HepG2 (cell line): ENCODE results near the gene TRIM36. TPM values are rescaled to one million over a fixed set of nuclear protein-coding genes. Genes with fewer than 3 reads are reported as not detected.

ENCODE experiments used
- ATAC-seq: fragments of 200-7000 bp; cut with Tn5 transposase; 3 replicates; pipeline ENCODE4 v1.9.1; 2020; ENCODE audit warnings: mild to moderate bottlenecking, moderate library complexity
- BruUV-seq: library from RNA; stranded (reverse); fragments of 400-500 nt; replicated peaks from 2 replicates; lab custom pipeline; 2021; lab: Mats Ljungman, UMichigan
- CTCF ChIA-PET: fragments of 300-600 bp; formaldehyde crosslinking; extraction: SDS; loops from one replicate; lab custom pipeline; 2021; ENCODE audit warnings: low total read pairs, inconsistent platforms, low intra/inter-chr PET ratio; lab: Yijun Ruan, JAX
- POLR2A ChIA-PET: fragments of 350-600 bp; sonication (Branson Sonifier 250); formaldehyde crosslinking; loops from one replicate; lab custom pipeline; 2020; ENCODE audit warnings: antibody characterized with exemption, inconsistent platforms; lab: Yijun Ruan, JAX
- DNase-seq: peaks from one replicate; pipeline ENCODE4 v3.0.0-alpha.2; 2015; ENCODE audit warnings: low spot score
- FAIRE-seq: peaks from 3 replicates; lab custom pipeline; 2011; peaks lifted over from hg19 to GRCh38; lab: Jason Lieb, UNC
- H2AFZ ChIP-seq: one replicate; pipeline ENCODE4 v1.6.1; 2011; ENCODE audit warnings: low read length, inconsistent platforms
- H3K27ac ChIP-seq: fragments of 300-600 bp; 3 replicates; pipeline ENCODE4 v1.8.0; 2011; ENCODE audit warnings: mixed run types, mild to moderate bottlenecking, mixed read lengths, low read length, inconsistent platforms; ENCODE audit not compliant: insufficient read depth; ENCODE audit errors: extremely low read length
- H3K27me3 ChIP-seq, 2 experiments: fragments of 200-600 bp in 1 of 2; 2 replicates in 1 of 2; 3 replicates in 1 of 2; pipeline versions ENCODE4 v1.6.0 to v1.8.0; 2011; ENCODE audit warnings: low read length in 2 of 2, mild to moderate bottlenecking in 2 of 2, moderate library complexity in 2 of 2, inconsistent platforms in 1 of 2; ENCODE audit not compliant: insufficient read depth in 2 of 2, control insufficient read depth in 1 of 2
- H3K36me3 ChIP-seq, 2 experiments: fragments of 200-600 bp in 1 of 2; replicated peaks in 1 of 2; 2 replicates in 1 of 2; 3 replicates in 1 of 2; pipeline versions ENCODE4 v1.5.1 to v1.8.0; 2011; ENCODE audit warnings: low read length in 2 of 2, inconsistent platforms in 1 of 2; ENCODE audit not compliant: insufficient read depth in 2 of 2, control insufficient read depth in 1 of 2
- H3K4me1 ChIP-seq: 2 replicates; pipeline ENCODE4 v1.5.1; 2012; ENCODE audit warnings: low read length, inconsistent platforms; ENCODE audit not compliant: insufficient read depth
- H3K4me2 ChIP-seq: 2 replicates; pipeline ENCODE4 v1.6.0; 2011; ENCODE audit warnings: low read depth, low read length, inconsistent platforms
- H3K4me3 ChIP-seq, 3 experiments: fragments of 200-600 bp in 1 of 3; sonication (generic), shearing (Covaris generic) in 1 of 3; replicated peaks in 1 of 3; 2 replicates each; pipeline ENCODE4 v1.5.1; 2011 to 2016; ENCODE audit warnings: low read length in 3 of 3, inconsistent platforms in 2 of 3, low read depth in 2 of 3, mild to moderate bottlenecking in 2 of 3, control low read depth in 1 of 3, mixed read lengths in 1 of 3; ENCODE audit not compliant: insufficient read depth in 1 of 3
- H3K79me2 ChIP-seq: one replicate; pipeline ENCODE4 v1.6.1; 2011; ENCODE audit warnings: low read length, inconsistent platforms; ENCODE audit not compliant: insufficient read depth
- H3K9ac ChIP-seq: 2 replicates; pipeline ENCODE4 v1.6.0; 2011; ENCODE audit warnings: mild to moderate bottlenecking, low read depth, low read length, inconsistent platforms; ENCODE audit not compliant: insufficient read depth
- H3K9me3 ChIP-seq: 2 replicates; pipeline ENCODE4 v1.5.1; 2012; ENCODE audit warnings: mild to moderate bottlenecking, low read length
- H4K20me1 ChIP-seq: 2 replicates; pipeline ENCODE4 v1.6.0; 2011; ENCODE audit warnings: inconsistent platforms, mild to moderate bottlenecking, low read length, moderate library complexity; ENCODE audit not compliant: insufficient read depth
- AGO1 ChIP-seq: fragments of 200-400 bp; formaldehyde crosslinking; IDR thresholded peaks from 2 replicates; pipeline ENCODE4 v1.6.1; 2017; ENCODE audit warnings: mild to moderate bottlenecking, low read depth, low read length, moderate library complexity; ENCODE audit not compliant: poor library complexity, severe bottlenecking
- ASH2L ChIP-seq: fragments of 300-600, 200-600 bp; sonication (generic); IDR thresholded peaks from 2 replicates; pipeline ENCODE4 v1.7.0; 2017; ENCODE audit warnings: low read depth, mild to moderate bottlenecking, moderate library complexity, mixed read lengths, low read length; ENCODE audit not compliant: insufficient read length
- BCL6 ChIP-seq: IDR thresholded peaks from 2 replicates; pipeline ENCODE4 v1.6.1; 2016; ENCODE audit warnings: missing genetic modification reagents, missing compliant biosample characterization
- CBX2 ChIP-seq, 2 experiments: fragments of 200-600 bp in 1 of 2; sonication (generic); formaldehyde crosslinking in 1 of 2; IDR thresholded peaks; 2 replicates each; pipeline versions ENCODE4 v1.7.0 to v1.8.1; 2018 to 2022; ENCODE audit warnings: low read depth in 2 of 2, low read length in 1 of 2, mild to moderate bottlenecking in 1 of 2, missing genetic modification reagents in 1 of 2
- GABPB1 ChIP-seq: IDR thresholded peaks from 2 replicates; pipeline ENCODE4 v1.6.1; 2016; ENCODE audit warnings: mild to moderate bottlenecking, missing genetic modification reagents, moderate library complexity, missing compliant biosample characterization
- ISX ChIP-seq: sonication (generic); formaldehyde crosslinking; conservative IDR thresholded peaks from 2 replicates; pipeline ENCODE4 v1.5.0; 2020; ENCODE audit warnings: missing genetic modification reagents
- MEF2D ChIP-seq: sonication (generic); formaldehyde crosslinking; IDR thresholded peaks from 2 replicates; pipeline ENCODE4 v1.5.1; 2020; ENCODE audit warnings: mild to moderate bottlenecking, missing genetic modification reagents
- PPARG ChIP-seq: conservative IDR thresholded peaks from 2 replicates; pipeline ENCODE4 v1.6.1; 2016; ENCODE audit warnings: missing biosample characterization, missing genetic modification reagents
- REL ChIP-seq: sonication (generic); formaldehyde crosslinking; conservative IDR thresholded peaks from 2 replicates; pipeline ENCODE4 v1.8.0; 2022; ENCODE audit warnings: mild to moderate bottlenecking, missing genetic modification reagents, moderate library complexity
- SP1 ChIP-seq, 2 experiments: fragments of 450-650 bp in 1 of 2; sonication (generic) in 1 of 2; formaldehyde crosslinking in 1 of 2; IDR thresholded peaks; 2 replicates each; pipeline versions ENCODE4 v1.4.0 to v1.6.1; 2016 to 2020; ENCODE audit warnings: missing genetic modification reagents in 1 of 2
- ZNF564 ChIP-seq: sonication (generic); formaldehyde crosslinking; IDR thresholded peaks from 2 replicates; pipeline ENCODE4 v1.8.1; 2023; ENCODE audit warnings: mild to moderate bottlenecking, missing genetic modification reagents
- ZNF589 ChIP-seq: sonication (generic); formaldehyde crosslinking; conservative IDR thresholded peaks from 2 replicates; pipeline ENCODE4 v1.8.0; 2022; ENCODE audit warnings: mild to moderate bottlenecking, moderate library complexity, missing genetic modification reagents
- ZNF616 ChIP-seq: sonication (generic); formaldehyde crosslinking; IDR thresholded peaks from 2 replicates; pipeline ENCODE4 v1.5.0; 2020; ENCODE audit warnings: low read depth, mild to moderate bottlenecking, missing genetic modification reagents
- WGBS: methylation state at CpG from one replicate; pipeline ENCODE4 v1.1.6; 2017; ENCODE audit warnings: low lambda C conversion rate; 5-methylcytosine and 5-hydroxymethylcytosine counted together
- in situ Hi-C: cut with HindIII; loops from 2 replicates; pipeline ENCODE4 v1.10.0; 2017; ENCODE audit warnings: low pct_unique_long_range_greater_than_20kb; ENCODE audit not compliant: extremely low pct_ligation_motif_present
- intact Hi-C: fragments of 100-400 bp; cut with micrococcal nuclease; formaldehyde crosslinking; loops from one replicate; pipeline ENCODE4 v1.10.0; 2022; ENCODE audit not compliant: unreplicated experiment
- polyA plus RNA-seq, 8 experiments: library from polyadenylated mRNA; depleted of rRNA in 3 of 8; stranded (reverse) in 7 of 8; unstranded in 1 of 8; fragments of >200 nt; fragmentation: Illumina TruSeq in 4 of 8; extraction: Trizol in 4 of 8; gene quantifications; 2 replicates each; pipeline versions ENCODE4 v1.2.1 to v1.2.3, GENCODE V29; 2011 to 2016; ENCODE audit warnings: low read depth in 4 of 8, missing spikeins in 1 of 8, mixed read lengths in 1 of 8; ENCODE audit not compliant: insufficient read depth in 1 of 8
- total RNA-seq, 5 experiments: library from RNA; depleted of rRNA; stranded (reverse); fragments of >200 nt; fragmentation: Illumina TruSeq; extraction: Trizol; gene quantifications; 2 replicates each; pipeline ENCODE4 v1.2.3, GENCODE V29; 2016; ENCODE audit warnings: low read depth in 1 of 5
- TF ChIP-seq, protein P1 (sequence below): sonication (generic); formaldehyde crosslinking; IDR thresholded peaks from 2 replicates; pipeline ENCODE4 v1.5.1; 2020; ENCODE audit warnings: mild to moderate bottlenecking, missing genetic modification reagents, moderate library complexity
- TF ChIP-seq, protein P2 (sequence below): sonication (generic); formaldehyde crosslinking; IDR thresholded peaks from 2 replicates; pipeline ENCODE4 v1.8.1; 2023; ENCODE audit warnings: mild to moderate bottlenecking, moderate library complexity, missing genetic modification reagents
- TF ChIP-seq, protein P3 (sequence below): sonication (generic); formaldehyde crosslinking; IDR thresholded peaks from 2 replicates; pipeline ENCODE4 v1.8.0; 2022; ENCODE audit warnings: mild to moderate bottlenecking, missing genetic modification reagents, moderate library complexity
- TF ChIP-seq, protein P4 (sequence below): sonication (generic); formaldehyde crosslinking; IDR thresholded peaks from 2 replicates; pipeline ENCODE4 v1.4.0; 2020; ENCODE audit warnings: missing genetic modification reagents

Gene TRIM36
- total and polyA plus RNA-seq, 2 of the 13 experiments (the other 11 are each of a cell fraction or from before 2014, with no cell fraction given), result 1.7 to 2.4 TPM

DNA sequence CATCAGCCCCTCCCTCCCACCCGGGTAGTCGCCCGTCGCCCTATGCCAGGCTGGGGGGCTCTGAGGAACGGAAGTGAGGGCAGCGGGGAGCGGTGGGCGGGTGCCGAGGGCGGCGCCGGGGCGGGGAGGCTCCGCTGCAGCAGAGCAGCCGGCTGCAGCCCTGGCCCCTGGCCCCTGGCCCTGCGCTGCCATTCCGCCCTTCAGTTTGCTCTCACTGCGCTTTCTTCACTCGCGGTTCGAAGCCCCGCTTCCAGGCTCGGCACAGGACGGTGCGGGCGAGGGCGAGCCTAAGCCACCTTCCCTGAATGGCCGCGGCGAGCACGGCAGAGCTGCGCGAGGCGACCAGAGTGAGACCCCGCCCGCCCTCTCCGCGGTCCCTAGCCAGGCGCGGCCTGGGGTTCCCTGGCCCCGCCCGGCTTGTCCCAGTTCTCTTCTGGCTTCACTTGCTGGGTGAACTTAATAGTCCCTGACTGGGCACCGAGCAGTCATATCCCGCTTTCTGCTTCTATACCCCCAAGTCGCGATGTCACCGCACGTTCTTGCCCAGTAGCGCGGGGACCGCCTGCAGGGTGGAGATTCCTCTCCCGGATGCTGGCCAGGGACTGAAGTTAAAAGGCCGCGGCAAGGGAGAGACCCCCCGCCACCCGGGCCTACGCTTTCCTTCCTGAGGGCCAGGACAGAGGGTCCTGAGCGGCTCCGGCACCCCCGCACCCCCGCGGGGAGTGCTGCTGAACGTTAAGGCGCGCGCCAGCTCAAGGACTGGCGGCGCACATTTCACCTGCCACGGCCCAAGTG, 623 bp upstream of the TRIM36 start:
- Histone ChIP-seq H3K27ac (no peak overlapping the region), H3K9me3 (peaks cover 11% of the 10 kb centered on the region; the same call in 1 of the 2 replicates), H3K27me3 (peaks cover 0 to 13% of the 10 kb centered on the region in 2 experiments; a peak in 2 of 5 replicates), H3K9ac (no peak overlapping the region), H2AFZ (no peak overlapping the region), H3K4me2 (peak overlapping the region; percentile 84), H3K4me3 (peak overlapping the region; percentile 62 to 83 (median 64); a peak in 5 of 6 replicates), H4K20me1 (no peaks in the 10 kb centered on the region), H3K79me2 (no peaks in the 10 kb centered on the region), H3K4me1 (peaks cover 17% of the 10 kb centered on the region), H3K36me3 (no peaks in the 10 kb centered on the region)
- ChIA-PET POLR2A (no interaction called here), CTCF (no interaction called here)
- intact Hi-C loops (loop anchor here (2.0 kb wide), 1 partner anchor 24 kb away; no protein-coding TSS in a partner anchor), in situ Hi-C loops (no loop called here)
- peak; percentile 80 for ATAC-seq
- FAIRE-seq, result no peak
- no peak for DNase-seq
- BruUV-seq, result no TSS peak
- WGBS, result 7% methylated on average over 3 of the region's 69 CpGs
- TF ChIP-seq CBX2 (IDR thresholded peaks at IDR 0.05; ENCODE audit: low read depth, low read length), result 0 out of 2 replicates have a peak, but pooled peaks have one; percentile 38
- TF ChIP-seq CBX2 (CRISPR knock-in tag; IDR thresholded peaks at IDR 0.05; ENCODE audit: low read depth), result no peak
- peak; percentile 62; the same call in 1 of the 2 replicates for TF ChIP-seq GABPB1
- TF ChIP-seq BCL6 (CRISPR knock-in tag), result peak; percentile 49; the same call in 1 of the 2 replicates
- TF ChIP-seq REL (CRISPR knock-in tag), result 0 out of 2 replicates have a peak, but pooled peaks have one; percentile 53
- TF ChIP-seq, protein P1, sequence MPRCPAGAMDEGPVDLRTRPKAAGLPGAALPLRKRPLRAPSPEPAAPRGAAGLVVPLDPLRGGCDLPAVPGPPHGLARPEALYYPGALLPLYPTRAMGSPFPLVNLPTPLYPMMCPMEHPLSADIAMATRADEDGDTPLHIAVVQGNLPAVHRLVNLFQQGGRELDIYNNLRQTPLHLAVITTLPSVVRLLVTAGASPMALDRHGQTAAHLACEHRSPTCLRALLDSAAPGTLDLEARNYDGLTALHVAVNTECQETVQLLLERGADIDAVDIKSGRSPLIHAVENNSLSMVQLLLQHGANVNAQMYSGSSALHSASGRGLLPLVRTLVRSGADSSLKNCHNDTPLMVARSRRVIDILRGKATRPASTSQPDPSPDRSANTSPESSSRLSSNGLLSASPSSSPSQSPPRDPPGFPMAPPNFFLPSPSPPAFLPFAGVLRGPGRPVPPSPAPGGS, result peak; percentile 35; the same call in 1 of the 2 replicates
- peak; percentile 44; the same call in 1 of the 2 replicates for TF ChIP-seq ZNF564 (CRISPR knock-in tag)
- TF ChIP-seq AGO1, result peak; percentile 21
- TF ChIP-seq MEF2D (CRISPR knock-in tag), result no peak
- TF ChIP-seq ZNF589 (CRISPR knock-in tag), result 0 out of 2 replicates have a peak, but pooled peaks have one; percentile 24
- TF ChIP-seq, protein P2, sequence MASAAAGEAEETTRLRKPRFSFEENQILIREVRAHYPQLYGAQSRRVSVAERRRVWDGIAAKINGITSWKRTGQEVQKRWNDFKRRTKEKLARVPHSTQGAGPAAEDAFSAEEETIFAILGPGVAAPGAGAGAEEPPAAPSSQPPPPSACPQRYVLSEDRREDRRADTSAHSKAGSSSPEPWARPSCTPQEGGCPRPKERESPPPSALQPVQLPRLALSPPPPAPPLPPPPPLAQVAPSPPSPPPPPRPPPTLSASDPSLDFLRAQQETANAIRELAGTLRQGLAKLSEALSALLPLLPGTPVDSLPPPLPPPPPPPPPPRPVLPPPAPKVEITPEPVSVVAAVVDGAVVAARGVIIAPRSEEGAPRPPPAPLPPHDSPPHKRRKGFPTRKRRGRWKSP, result peak; percentile 99
- TF ChIP-seq, protein P3, sequence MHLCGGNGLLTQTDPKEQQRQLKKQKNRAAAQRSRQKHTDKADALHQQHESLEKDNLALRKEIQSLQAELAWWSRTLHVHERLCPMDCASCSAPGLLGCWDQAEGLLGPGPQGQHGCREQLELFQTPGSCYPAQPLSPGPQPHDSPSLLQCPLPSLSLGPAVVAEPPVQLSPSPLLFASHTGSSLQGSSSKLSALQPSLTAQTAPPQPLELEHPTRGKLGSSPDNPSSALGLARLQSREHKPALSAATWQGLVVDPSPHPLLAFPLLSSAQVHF (CRISPR knock-in tag), result peak; percentile 72; the same call in 1 of the 2 replicates
- TF ChIP-seq ISX, result no peak
- peak; percentile 83; the same call in 1 of the 2 replicates for TF ChIP-seq SP1 (IDR thresholded peaks at IDR 0.05)
- no peak; the same call in 1 of the 2 replicates for TF ChIP-seq SP1 (CRISPR knock-in tag; IDR thresholded peaks at IDR 0.05)
- TF ChIP-seq ZNF616 (CRISPR knock-in tag), result no peak
- 0 out of 2 replicates have a peak, but pooled peaks have one; percentile 10 for TF ChIP-seq PPARG
- TF ChIP-seq, protein P4, sequence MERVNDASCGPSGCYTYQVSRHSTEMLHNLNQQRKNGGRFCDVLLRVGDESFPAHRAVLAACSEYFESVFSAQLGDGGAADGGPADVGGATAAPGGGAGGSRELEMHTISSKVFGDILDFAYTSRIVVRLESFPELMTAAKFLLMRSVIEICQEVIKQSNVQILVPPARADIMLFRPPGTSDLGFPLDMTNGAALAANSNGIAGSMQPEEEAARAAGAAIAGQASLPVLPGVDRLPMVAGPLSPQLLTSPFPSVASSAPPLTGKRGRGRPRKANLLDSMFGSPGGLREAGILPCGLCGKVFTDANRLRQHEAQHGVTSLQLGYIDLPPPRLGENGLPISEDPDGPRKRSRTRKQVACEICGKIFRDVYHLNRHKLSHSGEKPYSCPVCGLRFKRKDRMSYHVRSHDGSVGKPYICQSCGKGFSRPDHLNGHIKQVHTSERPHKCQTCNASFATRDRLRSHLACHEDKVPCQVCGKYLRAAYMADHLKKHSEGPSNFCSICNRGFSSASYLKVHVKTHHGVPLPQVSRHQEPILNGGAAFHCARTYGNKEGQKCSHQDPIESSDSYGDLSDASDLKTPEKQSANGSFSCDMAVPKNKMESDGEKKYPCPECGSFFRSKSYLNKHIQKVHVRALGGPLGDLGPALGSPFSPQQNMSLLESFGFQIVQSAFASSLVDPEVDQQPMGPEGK, result peak; percentile 21; the same call in 1 of the 2 replicates
- peak; percentile 4 for TF ChIP-seq ASH2L
